Glutamatergic neuron (in vitro differentiated cells): ENCODE measurements around the gene PTPRE. TPM values are rescaled to one million over a fixed set of nuclear protein-coding genes. Genes with fewer than 3 reads are reported as not detected.

Experiments used
- DNase-seq: peaks from one replicate; pipeline ENCODE4 v3.0.0; 2022
- H3K27ac Mint-ChIP-seq: one replicate; pipeline ENCODE4 v1.8.0; 2020; ENCODE audit warnings: mild to moderate bottlenecking, mixed read lengths, inconsistent platforms; ENCODE audit not compliant: unreplicated experiment
- H3K27me3 Mint-ChIP-seq: one replicate; pipeline ENCODE4 v1.8.0; 2020; ENCODE audit warnings: mild to moderate bottlenecking, moderate library complexity, mixed read lengths, inconsistent platforms; ENCODE audit not compliant: unreplicated experiment
- H3K36me3 Mint-ChIP-seq: one replicate; pipeline ENCODE4 v1.8.0; 2020; ENCODE audit warnings: mild to moderate bottlenecking, mixed read lengths, inconsistent platforms; ENCODE audit not compliant: unreplicated experiment
- H3K4me1 Mint-ChIP-seq: one replicate; pipeline ENCODE4 v1.8.0; 2020; ENCODE audit warnings: mild to moderate bottlenecking, low read depth, mixed read lengths, inconsistent platforms; ENCODE audit not compliant: unreplicated experiment
- H3K4me3 Mint-ChIP-seq: one replicate; pipeline ENCODE4 v1.8.0; 2020; ENCODE audit warnings: mild to moderate bottlenecking, mixed read lengths, inconsistent platforms; ENCODE audit not compliant: unreplicated experiment
- H3K9me3 Mint-ChIP-seq: one replicate; pipeline ENCODE4 v1.8.0; 2020; ENCODE audit warnings: mild to moderate bottlenecking, moderate library complexity, mixed read lengths, inconsistent platforms; ENCODE audit not compliant: unreplicated experiment
- total RNA-seq: library from RNA; stranded (reverse); fragmentation: NEBNext Ultra II Directional; extraction: Animal tissue kit (Norgen Biotek cat#: 25700); gene quantifications from one replicate; pipeline ENCODE4 v1.2.1, GENCODE V29; 2021; ENCODE audit not compliant: unreplicated experiment
- TF ChIP-seq, protein P1 (sequence below): fragments of 200-600 bp; sonication (generic); IDR thresholded peaks from one replicate; pipeline ENCODE4 v1.5.0; 2021; ENCODE audit not compliant: partially characterized antibody, unreplicated experiment

The PTPRE gene
- total RNA-seq, 1 donor from 2014 or later: 2.6 TPM

DNA sequence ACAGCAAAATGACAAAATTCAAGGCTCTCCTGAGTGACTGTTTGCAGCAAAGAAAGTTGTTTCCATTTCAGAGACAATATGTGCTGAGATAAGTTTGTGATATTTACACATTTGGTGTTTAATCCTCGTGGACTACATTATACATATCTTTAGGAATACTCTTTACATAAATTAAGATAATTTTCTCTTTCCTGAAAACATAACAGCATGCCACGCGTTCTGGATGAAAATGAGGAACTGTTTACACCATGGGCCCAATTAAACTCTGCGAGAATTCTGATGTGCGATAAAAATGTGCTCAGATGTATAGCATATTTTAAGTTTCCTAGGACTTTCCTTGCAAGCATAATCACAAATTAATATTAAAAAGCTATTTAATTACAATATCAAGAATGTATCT is 26.4 kb downstream of the PTPRE start:
- Mint-ChIP-seq H3K4me3 (no peak overlapping the region), H3K36me3 (no peaks in the 10 kb centered on the region), H3K4me1 (no peaks in the 10 kb centered on the region), H3K9me3 (peaks cover 3% of the 10 kb centered on the region), H3K27ac (no peak overlapping the region), H3K27me3 (no peaks in the 10 kb centered on the region)
- TF ChIP-seq, protein P1, sequence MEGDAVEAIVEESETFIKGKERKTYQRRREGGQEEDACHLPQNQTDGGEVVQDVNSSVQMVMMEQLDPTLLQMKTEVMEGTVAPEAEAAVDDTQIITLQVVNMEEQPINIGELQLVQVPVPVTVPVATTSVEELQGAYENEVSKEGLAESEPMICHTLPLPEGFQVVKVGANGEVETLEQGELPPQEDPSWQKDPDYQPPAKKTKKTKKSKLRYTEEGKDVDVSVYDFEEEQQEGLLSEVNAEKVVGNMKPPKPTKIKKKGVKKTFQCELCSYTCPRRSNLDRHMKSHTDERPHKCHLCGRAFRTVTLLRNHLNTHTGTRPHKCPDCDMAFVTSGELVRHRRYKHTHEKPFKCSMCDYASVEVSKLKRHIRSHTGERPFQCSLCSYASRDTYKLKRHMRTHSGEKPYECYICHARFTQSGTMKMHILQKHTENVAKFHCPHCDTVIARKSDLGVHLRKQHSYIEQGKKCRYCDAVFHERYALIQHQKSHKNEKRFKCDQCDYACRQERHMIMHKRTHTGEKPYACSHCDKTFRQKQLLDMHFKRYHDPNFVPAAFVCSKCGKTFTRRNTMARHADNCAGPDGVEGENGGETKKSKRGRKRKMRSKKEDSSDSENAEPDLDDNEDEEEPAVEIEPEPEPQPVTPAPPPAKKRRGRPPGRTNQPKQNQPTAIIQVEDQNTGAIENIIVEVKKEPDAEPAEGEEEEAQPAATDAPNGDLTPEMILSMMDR: no peak
- no peak for DNase-seq

DNA sequence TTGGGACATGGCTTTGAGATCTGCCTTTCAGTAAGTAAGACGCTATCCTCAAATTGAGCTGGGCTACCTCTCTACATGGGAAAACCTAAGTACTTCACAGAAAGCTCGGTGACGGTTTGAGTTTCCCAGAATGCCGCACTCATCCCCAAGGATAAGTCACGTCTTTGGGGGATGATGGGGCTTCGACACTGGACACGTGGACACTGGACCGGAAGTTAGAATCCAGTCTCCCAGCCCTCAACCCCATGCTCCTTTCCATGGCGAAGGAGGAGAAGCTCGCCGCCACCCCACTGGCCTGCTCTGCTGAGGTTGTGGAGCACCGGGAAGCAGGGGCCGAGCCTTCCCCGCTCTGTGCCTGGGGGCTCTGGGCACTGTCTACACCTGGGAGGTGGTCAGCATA is 27.5 kb downstream of the PTPRE start:
- Mint-ChIP-seq H3K4me1 (no peaks in the 10 kb centered on the region), H3K36me3 (no peaks in the 10 kb centered on the region), H3K4me3 (no peak overlapping the region), H3K27ac (no peak overlapping the region), H3K27me3 (peaks cover 2% of the 10 kb centered on the region), H3K9me3 (peaks cover 3% of the 10 kb centered on the region)
- DNase-seq: no peak
- TF ChIP-seq, protein P1: no peak

DNA sequence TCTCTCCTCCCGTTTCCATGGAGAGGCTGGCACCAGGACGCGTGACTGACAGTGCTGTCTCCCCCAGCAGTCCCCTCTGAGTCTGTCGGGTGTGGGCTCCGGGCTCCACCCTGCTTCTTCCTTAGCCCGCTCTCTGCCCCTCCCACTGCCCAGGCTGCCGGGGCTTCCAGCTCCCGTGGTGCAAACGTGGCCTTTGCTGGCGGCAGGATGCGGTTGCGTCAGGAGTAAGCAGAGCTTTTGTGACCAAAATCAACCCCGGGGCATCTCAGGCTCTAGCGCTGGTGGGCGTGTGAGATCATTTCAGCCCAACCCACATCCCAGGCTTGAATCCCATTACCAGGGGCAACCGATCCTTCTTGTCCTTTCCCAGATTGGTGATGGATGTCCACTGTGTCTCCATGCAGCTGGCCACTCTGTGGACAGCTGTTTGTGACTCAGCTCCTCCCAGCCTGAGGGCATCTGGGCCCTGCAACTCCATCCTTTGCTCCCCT is 28.2 kb downstream of the PTPRE start:
- Mint-ChIP-seq H3K27ac (no peak overlapping the region), H3K27me3 (peaks cover 4% of the 10 kb centered on the region), H3K4me3 (no peak overlapping the region), H3K4me1 (no peaks in the 10 kb centered on the region), H3K9me3 (peaks cover 4% of the 10 kb centered on the region), H3K36me3 (no peaks in the 10 kb centered on the region)
- no peak for DNase-seq
- TF ChIP-seq, protein P1: no peak

GRCh38 chr10:127937069-127937468 is 30.2 kb downstream of the PTPRE start:
- H3K36me3 Mint-ChIP-seq: no peaks in the 10 kb centered on the region
- H3K27ac Mint-ChIP-seq: no peak overlapping the region
- no peak for DNase-seq
- H3K9me3 Mint-ChIP-seq: peaks cover 4% of the 10 kb centered on the region
- TF ChIP-seq, protein P1: no peak
- no peak overlapping the region for H3K4me3 Mint-ChIP-seq
- no peaks in the 10 kb centered on the region for H3K4me1 Mint-ChIP-seq
- H3K27me3 Mint-ChIP-seq: peaks cover 6% of the 10 kb centered on the region

DNA sequence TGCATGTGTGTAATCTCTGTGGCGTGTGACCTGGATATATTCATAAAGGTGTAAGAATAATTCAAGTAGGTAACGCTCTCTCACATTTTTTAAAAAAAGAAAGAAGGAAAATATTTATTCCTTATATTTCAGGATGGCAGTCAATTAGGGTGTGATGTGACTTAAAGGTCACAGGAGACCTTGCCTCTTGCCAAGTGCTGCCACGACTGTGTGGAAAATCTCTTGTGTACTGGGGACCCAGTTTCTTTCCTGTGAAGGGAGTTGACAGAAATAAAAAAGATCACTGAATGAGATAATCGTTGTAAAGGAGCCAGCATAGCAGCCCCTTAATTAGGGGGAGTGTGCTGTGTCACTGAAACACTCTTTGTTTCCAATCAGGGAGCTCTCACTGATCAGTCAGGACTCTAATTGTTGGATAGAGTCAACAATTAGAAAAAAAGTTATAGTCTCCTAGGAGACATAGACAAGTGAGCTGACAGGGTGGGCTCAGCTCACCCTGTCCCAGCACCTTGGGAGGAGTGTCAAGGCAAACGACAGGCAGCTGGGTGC is 31.1 kb downstream of the PTPRE start:
- H3K27me3 Mint-ChIP-seq: peaks cover 6% of the 10 kb centered on the region
- TF ChIP-seq, protein P1: no peak
- H3K4me1 Mint-ChIP-seq: no peaks in the 10 kb centered on the region
- no peak overlapping the region for H3K4me3 Mint-ChIP-seq
- peaks cover 4% of the 10 kb centered on the region for H3K9me3 Mint-ChIP-seq
- no peak overlapping the region for H3K27ac Mint-ChIP-seq
- DNase-seq: no peak
- H3K36me3 Mint-ChIP-seq: no peaks in the 10 kb centered on the region
